Uterus (tissue), 2 donors: ENCODE measurements around the gene NETO2.

Experiments
- POLR2A ChIP-seq, 2 donors: fragments of 450-650 bp; IDR thresholded peaks; one replicate each; pipeline ENCODE4 v1.6.1; 2016; ENCODE audit warnings: antibody characterized with exemption in 2 of 2, mild to moderate bottlenecking in 1 of 2, moderate library complexity in 1 of 2
- TF ChIP-seq, protein P1 (sequence below), 4 experiments: fragments of 200-600 bp in 2 of 4; fragments of 450-650 bp in 2 of 4; sonication (generic) in 2 of 4; IDR thresholded peaks; one replicate each; pipeline ENCODE4 v1.5.1; 2016 to 2019; ENCODE audit warnings: antibody characterized with exemption in 4 of 4, mild to moderate bottlenecking in 2 of 4, moderate library complexity in 1 of 4

DNA sequence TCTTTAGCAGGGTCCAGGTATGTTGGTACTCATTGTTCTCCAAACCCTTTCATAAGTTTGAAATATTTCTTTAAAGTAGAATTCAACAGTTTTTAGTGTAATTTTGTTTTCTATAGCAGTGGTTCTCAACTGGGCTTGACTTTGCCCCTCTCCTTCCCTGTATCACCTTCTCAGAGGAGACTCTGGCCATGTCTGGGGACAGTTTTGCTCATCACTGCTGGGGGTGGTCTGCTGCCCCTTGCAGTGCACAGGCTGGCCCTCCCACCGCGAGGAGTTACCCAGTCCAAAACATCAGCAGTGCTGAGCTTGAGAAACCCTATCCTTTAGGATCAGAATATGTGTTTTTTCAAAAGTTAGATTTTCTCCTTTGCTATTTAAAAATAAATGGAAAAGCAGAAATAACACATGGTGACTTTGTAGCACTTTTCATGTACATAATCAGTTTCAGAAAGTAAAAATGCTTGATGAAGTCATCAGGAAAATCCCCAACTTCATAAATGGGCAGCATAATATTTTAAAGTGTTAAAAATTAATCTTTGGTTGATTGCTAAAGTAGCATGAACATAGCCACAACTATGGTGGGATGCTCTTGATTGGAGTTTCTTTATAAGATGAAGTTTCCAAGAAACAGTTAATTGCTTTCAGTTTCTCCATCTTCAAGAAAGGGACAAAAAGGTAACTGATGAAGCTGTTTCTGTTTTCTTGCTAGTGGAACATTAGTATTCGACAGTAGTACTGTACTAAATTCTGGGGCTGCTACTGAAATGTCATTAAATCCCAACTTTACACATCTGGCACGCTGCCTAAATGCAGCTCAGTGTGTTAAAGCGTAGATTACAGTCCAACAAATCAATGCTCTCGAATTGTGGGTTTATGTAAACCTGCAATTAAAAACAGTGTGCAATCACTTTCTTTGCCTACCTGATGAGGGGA lies 70.3 kb downstream of the NETO2 start:
- TF ChIP-seq, protein P1, sequence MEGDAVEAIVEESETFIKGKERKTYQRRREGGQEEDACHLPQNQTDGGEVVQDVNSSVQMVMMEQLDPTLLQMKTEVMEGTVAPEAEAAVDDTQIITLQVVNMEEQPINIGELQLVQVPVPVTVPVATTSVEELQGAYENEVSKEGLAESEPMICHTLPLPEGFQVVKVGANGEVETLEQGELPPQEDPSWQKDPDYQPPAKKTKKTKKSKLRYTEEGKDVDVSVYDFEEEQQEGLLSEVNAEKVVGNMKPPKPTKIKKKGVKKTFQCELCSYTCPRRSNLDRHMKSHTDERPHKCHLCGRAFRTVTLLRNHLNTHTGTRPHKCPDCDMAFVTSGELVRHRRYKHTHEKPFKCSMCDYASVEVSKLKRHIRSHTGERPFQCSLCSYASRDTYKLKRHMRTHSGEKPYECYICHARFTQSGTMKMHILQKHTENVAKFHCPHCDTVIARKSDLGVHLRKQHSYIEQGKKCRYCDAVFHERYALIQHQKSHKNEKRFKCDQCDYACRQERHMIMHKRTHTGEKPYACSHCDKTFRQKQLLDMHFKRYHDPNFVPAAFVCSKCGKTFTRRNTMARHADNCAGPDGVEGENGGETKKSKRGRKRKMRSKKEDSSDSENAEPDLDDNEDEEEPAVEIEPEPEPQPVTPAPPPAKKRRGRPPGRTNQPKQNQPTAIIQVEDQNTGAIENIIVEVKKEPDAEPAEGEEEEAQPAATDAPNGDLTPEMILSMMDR (IDR thresholded peaks at IDR 0.05) = no peak
- no peak for TF ChIP-seq POLR2A (IDR thresholded peaks at IDR 0.05)
